Osteoblast (primary cell): ENCODE results near the gene TTC3. TPM values are rescaled to one million over a fixed set of nuclear protein-coding genes. Genes with fewer than 3 reads are reported as not detected.

Experiments
- DNase-seq: peaks from one replicate; pipeline ENCODE4 v3.0.0; 2011; ENCODE audit warnings: low spot score, mixed read lengths; ENCODE audit not compliant: insufficient read length; ENCODE audit errors: missing footprints
- H2AFZ ChIP-seq: 2 replicates; pipeline ENCODE4 v1.6.0; 2011; ENCODE audit warnings: mild to moderate bottlenecking, low read length
- H3K27ac ChIP-seq: 2 replicates; pipeline ENCODE4 v1.5.1; 2011; ENCODE audit warnings: mild to moderate bottlenecking, low read depth, low read length, moderate library complexity
- H3K27me3 ChIP-seq: 2 replicates; pipeline ENCODE4 v1.6.0; 2012; ENCODE audit warnings: mild to moderate bottlenecking, control low read depth, inconsistent platforms, low read length, moderate library complexity; ENCODE audit not compliant: insufficient read depth
- H3K36me3 ChIP-seq: 2 replicates; pipeline ENCODE4 v1.5.1; 2011; ENCODE audit warnings: mild to moderate bottlenecking, low read length, control low read depth, moderate library complexity; ENCODE audit not compliant: insufficient read depth
- H3K4me1 ChIP-seq: 2 replicates; pipeline ENCODE4 v1.5.1; 2011; ENCODE audit warnings: mild to moderate bottlenecking, low read length, control low read depth, moderate library complexity; ENCODE audit not compliant: insufficient read depth
- H3K4me2 ChIP-seq: 2 replicates; pipeline ENCODE4 v1.6.0; 2011; ENCODE audit warnings: mild to moderate bottlenecking, low read length; ENCODE audit not compliant: insufficient read depth
- H3K4me3 ChIP-seq: fragments of 200-600 bp; sonication (generic); 3 replicates; pipeline ENCODE4 v1.5.1; 2012; ENCODE audit warnings: mild to moderate bottlenecking, low read length, inconsistent platforms; ENCODE audit not compliant: insufficient read depth
- H3K79me2 ChIP-seq: 2 replicates; pipeline ENCODE4 v1.6.0; 2012; ENCODE audit warnings: mild to moderate bottlenecking, low read length, control low read depth, inconsistent platforms; ENCODE audit not compliant: insufficient read depth
- H3K9me3 ChIP-seq: 2 replicates; pipeline ENCODE4 v1.5.1; 2011; ENCODE audit warnings: low read depth, low read length, control low read depth
- H4K20me1 ChIP-seq: 2 replicates; pipeline ENCODE4 v1.6.0; 2012; ENCODE audit warnings: mild to moderate bottlenecking, low read length, control low read depth; ENCODE audit not compliant: insufficient read depth
- CTCF ChIP-seq: IDR thresholded peaks from 2 replicates; pipeline ENCODE4 v1.5.1; 2011; ENCODE audit warnings: mild to moderate bottlenecking, low read depth, low read length, moderate library complexity; ENCODE audit errors: extremely low read depth
- total RNA-seq: library from RNA; depleted of rRNA; stranded (reverse); fragments of >200 nt; gene quantifications from 2 replicates; pipeline ENCODE4 v1.2.3, GENCODE V29; 2012

TTC3 gene
- total RNA-seq, 1 donor: 364 TPM

GRCh38 chr21:37244501-37245095 is 171.5 kb downstream of the TTC3 start:
- Histone ChIP-seq H2AFZ (no peak overlapping the region), H3K27ac (no peak overlapping the region), H3K9me3 (no peaks in the 10 kb centered on the region), H3K4me2 (no peak overlapping the region), H3K27me3 (no peaks in the 10 kb centered on the region), H4K20me1 (peaks cover 47% of the 10 kb centered on the region), H3K4me3 (no peak overlapping the region), H3K36me3 (peaks cover 15% of the 10 kb centered on the region), H3K4me1 (peaks cover 3% of the 10 kb centered on the region), H3K79me2 (peaks cover 96% of the 10 kb centered on the region)
- DNase-seq: no peak
- no peak for TF ChIP-seq CTCF

GRCh38 chr21:37245151-37245550 is 172.1 kb downstream of the TTC3 start:
- peaks cover 98% of the 10 kb centered on the region for H3K79me2 ChIP-seq
- no peak overlapping the region for H3K4me3 ChIP-seq
- H3K36me3 ChIP-seq: peaks cover 10% of the 10 kb centered on the region
- H3K4me1 ChIP-seq: peaks cover 3% of the 10 kb centered on the region
- TF ChIP-seq CTCF: no peak
- H3K4me2 ChIP-seq: no peak overlapping the region
- peaks cover 44% of the 10 kb centered on the region for H4K20me1 ChIP-seq
- no peak overlapping the region for H3K27ac ChIP-seq
- H3K27me3 ChIP-seq: no peaks in the 10 kb centered on the region
- H2AFZ ChIP-seq: no peak overlapping the region
- no peak for DNase-seq
- H3K9me3 ChIP-seq: no peaks in the 10 kb centered on the region

- peaks cover 37% of the 10 kb centered on the region for H4K20me1 ChIP-seq
- H3K36me3 ChIP-seq: no peaks in the 10 kb centered on the region
- H3K4me2 ChIP-seq: no peak overlapping the region
- H3K79me2 ChIP-seq: peaks cover 99% of the 10 kb centered on the region
- no peaks in the 10 kb centered on the region for H3K9me3 ChIP-seq
- no peak overlapping the region for H2AFZ ChIP-seq
- no peak overlapping the region for H3K4me3 ChIP-seq
- no peak for TF ChIP-seq CTCF
- peaks cover 8% of the 10 kb centered on the region for H3K4me1 ChIP-seq
- DNase-seq: no peak
- H3K27me3 ChIP-seq: no peaks in the 10 kb centered on the region
- H3K27ac ChIP-seq: no peak overlapping the region
Measured at GRCh38 chr21:37248298-37248697, 175.2 kb downstream of the TTC3 start.

GRCh38 chr21:37249112-37249904 is 176.3 kb downstream of the TTC3 start:
- DNase-seq: no peak
- Histone ChIP-seq H3K36me3 (no peaks in the 10 kb centered on the region), H4K20me1 (peaks cover 35% of the 10 kb centered on the region)

More at GRCh38 chr21:37249112-37249904, 176.3 kb downstream of the TTC3 start:
- TF ChIP-seq CTCF: no peak
- Histone ChIP-seq H3K4me2 (no peak overlapping the region), H3K4me1 (peaks cover 14% of the 10 kb centered on the region), H3K27ac (no peak overlapping the region), H2AFZ (no peak overlapping the region), H3K4me3 (no peak overlapping the region), H3K79me2 (peaks cover 99% of the 10 kb centered on the region), H3K27me3 (no peaks in the 10 kb centered on the region), H3K9me3 (no peaks in the 10 kb centered on the region)
